HepG2 (cell line): Measurements from ENCODE around the gene USP7. TPM values are rescaled to one million over a fixed set of nuclear protein-coding genes. Genes with fewer than 3 reads are reported as not detected.

Experiments
- ESRRA ChIP-seq: sonication (generic); formaldehyde crosslinking; IDR thresholded peaks from 2 replicates; pipeline ENCODE4 v1.5.1; 2020; ENCODE audit warnings: mild to moderate bottlenecking, low read depth, missing genetic modification reagents
- IRF2 ChIP-seq: IDR thresholded peaks from 2 replicates; pipeline ENCODE4 v1.6.1; 2018; ENCODE audit warnings: missing genetic modification reagents, missing compliant biosample characterization
- PLRG1 ChIP-seq: fragments of 450-650 bp; conservative IDR thresholded peaks from 2 replicates; pipeline ENCODE4 v1.6.1; 2016
- POGZ ChIP-seq: sonication (generic); formaldehyde crosslinking; IDR thresholded peaks from 2 replicates; pipeline ENCODE4 v1.4.0; 2020; ENCODE audit warnings: mild to moderate bottlenecking, missing genetic modification reagents
- RORA ChIP-seq: sonication (generic); formaldehyde crosslinking; IDR thresholded peaks from 2 replicates; pipeline ENCODE4 v1.5.0; 2020; ENCODE audit warnings: mild to moderate bottlenecking, missing genetic modification reagents, moderate library complexity
- TOE1 ChIP-seq: sonication (generic); formaldehyde crosslinking; IDR thresholded peaks from 2 replicates; pipeline ENCODE4 v1.4.0; 2020; ENCODE audit warnings: mild to moderate bottlenecking, missing genetic modification reagents
- ZBTB38 ChIP-seq: sonication (generic); formaldehyde crosslinking; IDR thresholded peaks from 2 replicates; pipeline ENCODE4 v1.5.1; 2020; ENCODE audit warnings: mild to moderate bottlenecking, missing genetic modification reagents
- ZNF263 ChIP-seq: sonication (generic); formaldehyde crosslinking; IDR thresholded peaks from 2 replicates; pipeline ENCODE4 v1.4.0; 2020; ENCODE audit warnings: missing genetic modification reagents
- ZNF282 ChIP-seq: fragments of 450-650 bp; IDR thresholded peaks from 2 replicates; pipeline ENCODE4 v1.6.1; 2018; ENCODE audit not compliant: partially characterized antibody
- ZNF296 ChIP-seq: sonication (generic); formaldehyde crosslinking; conservative IDR thresholded peaks from 2 replicates; pipeline ENCODE4 v1.5.0; 2020; ENCODE audit warnings: mild to moderate bottlenecking, missing genetic modification reagents
- ZNF556 ChIP-seq: sonication (generic); formaldehyde crosslinking; IDR thresholded peaks from 2 replicates; pipeline ENCODE4 v1.4.0; 2020; ENCODE audit warnings: mild to moderate bottlenecking, missing genetic modification reagents, borderline replicate concordance
- ZNF670 ChIP-seq: sonication (generic); formaldehyde crosslinking; IDR thresholded peaks from 2 replicates; pipeline ENCODE4 v1.8.0; 2022; ENCODE audit warnings: mild to moderate bottlenecking, missing genetic modification reagents, borderline replicate concordance
- ZNF781 ChIP-seq: sonication (generic); formaldehyde crosslinking; IDR thresholded peaks from 2 replicates; pipeline ENCODE4 v1.5.1; 2020; ENCODE audit warnings: borderline replicate concordance, mild to moderate bottlenecking, missing genetic modification reagents; ENCODE audit errors: not compliant biosample characterization
- polyA plus RNA-seq, 8 experiments: library from polyadenylated mRNA; depleted of rRNA in 3 of 8; stranded (reverse) in 7 of 8; unstranded in 1 of 8; fragments of >200 nt; fragmentation: Illumina TruSeq in 4 of 8; extraction: Trizol in 4 of 8; gene quantifications; 2 replicates each; pipeline versions ENCODE4 v1.2.1 to v1.2.3, GENCODE V29; 2011 to 2016; ENCODE audit warnings: low read depth in 4 of 8, missing spikeins in 1 of 8, mixed read lengths in 1 of 8; ENCODE audit not compliant: insufficient read depth in 1 of 8
- total RNA-seq, 5 experiments: library from RNA; depleted of rRNA; stranded (reverse); fragments of >200 nt; fragmentation: Illumina TruSeq; extraction: Trizol; gene quantifications; 2 replicates each; pipeline ENCODE4 v1.2.3, GENCODE V29; 2016; ENCODE audit warnings: low read depth in 1 of 5
- TF ChIP-seq, protein P1 (sequence below): sonication (generic); formaldehyde crosslinking; IDR thresholded peaks from 2 replicates; pipeline ENCODE4 v1.5.0; 2020; ENCODE audit warnings: mild to moderate bottlenecking, missing genetic modification reagents, borderline replicate concordance
- TF ChIP-seq, protein P2 (sequence below): sonication (generic); formaldehyde crosslinking; IDR thresholded peaks from one replicate; pipeline ENCODE4 v1.5.1; 2020; ENCODE audit warnings: mild to moderate bottlenecking, missing genetic modification reagents; ENCODE audit errors: not compliant biosample characterization
- TF ChIP-seq, protein P3 (sequence below): sonication (generic); formaldehyde crosslinking; IDR thresholded peaks from 2 replicates; pipeline ENCODE4 v1.4.0; 2020; ENCODE audit warnings: missing genetic modification reagents

Gene USP7
- total and polyA plus RNA-seq, 2 of the 13 experiments (the other 11 are each of a cell fraction or from before 2014, with no cell fraction given): 52.5 to 173 TPM

DNA sequence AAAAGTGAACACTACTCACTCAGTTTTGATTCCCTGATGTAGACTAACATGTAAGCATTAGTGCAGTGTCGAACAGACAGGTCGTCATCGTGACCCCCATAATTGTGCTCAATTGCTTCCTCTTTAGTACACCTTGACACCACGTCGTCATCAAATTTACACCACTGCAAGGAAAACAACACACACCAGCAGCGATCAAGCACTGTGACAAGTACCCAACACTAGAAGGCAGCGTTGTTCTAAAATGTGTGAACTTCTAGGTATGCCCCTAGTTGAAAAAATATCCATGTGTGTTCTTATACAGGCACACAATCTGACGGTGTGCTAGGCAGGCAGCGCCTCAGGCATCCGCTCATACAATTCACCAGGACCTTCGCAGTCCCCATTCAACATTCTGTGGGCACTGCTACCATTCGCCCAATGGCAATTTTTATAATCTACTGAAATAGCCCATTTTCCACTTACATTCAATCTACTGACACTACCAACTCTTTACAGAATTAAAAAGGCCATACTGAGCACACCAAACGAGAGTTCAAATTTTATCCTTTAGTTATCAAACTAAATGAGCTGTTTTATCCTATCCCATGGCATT lies 58.4 kb downstream of the USP7 start (continued):
- TF ChIP-seq, protein P1, sequence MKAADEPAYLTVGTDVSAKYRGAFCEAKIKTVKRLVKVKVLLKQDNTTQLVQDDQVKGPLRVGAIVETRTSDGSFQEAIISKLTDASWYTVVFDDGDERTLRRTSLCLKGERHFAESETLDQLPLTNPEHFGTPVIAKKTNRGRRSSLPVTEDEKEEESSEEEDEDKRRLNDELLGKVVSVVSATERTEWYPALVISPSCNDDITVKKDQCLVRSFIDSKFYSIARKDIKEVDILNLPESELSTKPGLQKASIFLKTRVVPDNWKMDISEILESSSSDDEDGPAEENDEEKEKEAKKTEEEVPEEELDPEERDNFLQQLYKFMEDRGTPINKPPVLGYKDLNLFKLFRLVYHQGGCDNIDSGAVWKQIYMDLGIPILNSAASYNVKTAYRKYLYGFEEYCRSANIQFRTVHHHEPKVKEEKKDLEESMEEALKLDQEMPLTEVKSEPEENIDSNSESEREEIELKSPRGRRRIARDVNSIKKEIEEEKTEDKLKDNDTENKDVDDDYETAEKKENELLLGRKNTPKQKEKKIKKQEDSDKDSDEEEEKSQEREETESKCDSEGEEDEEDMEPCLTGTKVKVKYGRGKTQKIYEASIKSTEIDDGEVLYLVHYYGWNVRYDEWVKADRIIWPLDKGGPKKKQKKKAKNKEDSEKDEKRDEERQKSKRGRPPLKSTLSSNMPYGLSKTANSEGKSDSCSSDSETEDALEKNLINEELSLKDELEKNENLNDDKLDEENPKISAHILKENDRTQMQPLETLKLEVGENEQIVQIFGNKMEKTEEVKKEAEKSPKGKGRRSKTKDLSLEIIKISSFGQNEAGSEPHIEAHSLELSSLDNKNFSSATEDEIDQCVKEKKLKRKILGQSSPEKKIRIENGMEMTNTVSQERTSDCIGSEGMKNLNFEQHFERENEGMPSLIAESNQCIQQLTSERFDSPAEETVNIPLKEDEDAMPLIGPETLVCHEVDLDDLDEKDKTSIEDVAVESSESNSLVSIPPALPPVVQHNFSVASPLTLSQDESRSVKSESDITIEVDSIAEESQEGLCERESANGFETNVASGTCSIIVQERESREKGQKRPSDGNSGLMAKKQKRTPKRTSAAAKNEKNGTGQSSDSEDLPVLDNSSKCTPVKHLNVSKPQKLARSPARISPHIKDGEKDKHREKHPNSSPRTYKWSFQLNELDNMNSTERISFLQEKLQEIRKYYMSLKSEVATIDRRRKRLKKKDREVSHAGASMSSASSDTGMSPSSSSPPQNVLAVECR: peak; percentile 15; the same call in 1 of the 2 replicates
- TF ChIP-seq, protein P2, sequence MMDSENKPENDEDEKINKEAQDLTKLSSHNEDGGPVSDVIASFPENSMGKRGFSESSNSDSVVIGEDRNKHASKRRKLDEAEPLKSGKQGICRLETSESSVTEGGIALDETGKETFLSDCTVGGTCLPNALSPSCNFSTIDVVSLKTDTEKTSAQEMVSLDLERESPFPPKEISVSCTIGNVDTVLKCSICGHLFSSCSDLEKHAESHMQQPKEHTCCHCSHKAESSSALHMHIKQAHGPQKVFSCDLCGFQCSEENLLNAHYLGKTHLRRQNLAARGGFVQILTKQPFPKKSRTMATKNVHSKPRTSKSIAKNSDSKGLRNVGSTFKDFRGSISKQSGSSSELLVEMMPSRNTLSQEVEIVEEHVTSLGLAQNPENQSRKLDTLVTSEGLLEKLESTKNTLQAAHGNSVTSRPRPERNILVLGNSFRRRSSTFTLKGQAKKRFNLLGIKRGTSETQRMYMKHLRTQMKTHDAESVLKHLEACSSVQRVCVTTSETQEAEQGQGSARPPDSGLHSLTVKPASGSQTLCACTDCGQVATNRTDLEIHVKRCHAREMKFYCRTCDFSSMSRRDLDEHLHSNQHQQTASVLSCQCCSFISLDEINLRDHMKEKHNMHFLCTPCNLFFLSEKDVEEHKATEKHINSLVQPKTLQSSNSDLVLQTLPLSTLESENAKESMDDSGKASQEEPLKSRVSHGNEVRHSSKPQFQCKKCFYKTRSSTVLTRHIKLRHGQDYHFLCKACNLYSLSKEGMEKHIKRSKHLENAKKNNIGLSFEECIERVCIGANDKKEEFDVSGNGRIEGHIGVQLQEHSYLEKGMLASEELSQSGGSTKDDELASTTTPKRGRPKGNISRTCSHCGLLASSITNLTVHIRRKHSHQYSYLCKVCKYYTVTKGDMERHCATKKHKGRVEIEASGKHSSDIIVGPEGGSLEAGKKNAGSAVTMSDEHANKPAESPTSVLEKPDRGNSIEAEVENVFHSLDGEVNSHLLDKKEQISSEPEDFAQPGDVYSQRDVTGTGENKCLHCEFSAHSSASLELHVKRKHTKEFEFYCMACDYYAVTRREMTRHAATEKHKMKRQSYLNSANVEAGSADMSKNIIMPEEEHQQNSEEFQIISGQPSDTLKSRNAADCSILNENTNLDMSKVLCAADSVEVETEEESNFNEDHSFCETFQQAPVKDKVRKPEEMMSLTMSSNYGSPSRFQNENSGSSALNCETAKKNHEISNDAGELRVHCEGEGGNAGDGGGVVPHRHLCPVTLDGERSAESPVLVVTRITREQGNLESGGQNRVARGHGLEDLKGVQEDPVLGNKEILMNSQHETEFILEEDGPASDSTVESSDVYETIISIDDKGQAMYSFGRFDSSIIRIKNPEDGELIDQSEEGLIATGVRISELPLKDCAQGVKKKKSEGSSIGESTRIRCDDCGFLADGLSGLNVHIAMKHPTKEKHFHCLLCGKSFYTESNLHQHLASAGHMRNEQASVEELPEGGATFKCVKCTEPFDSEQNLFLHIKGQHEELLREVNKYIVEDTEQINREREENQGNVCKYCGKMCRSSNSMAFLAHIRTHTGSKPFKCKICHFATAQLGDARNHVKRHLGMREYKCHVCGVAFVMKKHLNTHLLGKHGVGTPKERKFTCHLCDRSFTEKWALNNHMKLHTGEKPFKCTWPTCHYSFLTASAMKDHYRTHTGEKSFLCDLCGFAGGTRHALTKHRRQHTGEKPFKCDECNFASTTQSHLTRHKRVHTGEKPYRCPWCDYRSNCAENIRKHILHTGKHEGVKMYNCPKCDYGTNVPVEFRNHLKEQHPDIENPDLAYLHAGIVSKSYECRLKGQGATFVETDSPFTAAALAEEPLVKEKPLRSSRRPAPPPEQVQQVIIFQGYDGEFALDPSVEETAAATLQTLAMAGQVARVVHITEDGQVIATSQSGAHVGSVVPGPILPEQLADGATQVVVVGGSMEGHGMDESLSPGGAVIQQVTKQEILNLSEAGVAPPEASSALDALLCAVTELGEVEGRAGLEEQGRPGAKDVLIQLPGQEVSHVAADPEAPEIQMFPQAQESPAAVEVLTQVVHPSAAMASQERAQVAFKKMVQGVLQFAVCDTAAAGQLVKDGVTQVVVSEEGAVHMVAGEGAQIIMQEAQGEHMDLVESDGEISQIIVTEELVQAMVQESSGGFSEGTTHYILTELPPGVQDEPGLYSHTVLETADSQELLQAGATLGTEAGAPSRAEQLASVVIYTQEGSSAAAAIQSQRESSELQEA (CRISPR knock-in tag): peak; percentile 37
- TF ChIP-seq, protein P3, sequence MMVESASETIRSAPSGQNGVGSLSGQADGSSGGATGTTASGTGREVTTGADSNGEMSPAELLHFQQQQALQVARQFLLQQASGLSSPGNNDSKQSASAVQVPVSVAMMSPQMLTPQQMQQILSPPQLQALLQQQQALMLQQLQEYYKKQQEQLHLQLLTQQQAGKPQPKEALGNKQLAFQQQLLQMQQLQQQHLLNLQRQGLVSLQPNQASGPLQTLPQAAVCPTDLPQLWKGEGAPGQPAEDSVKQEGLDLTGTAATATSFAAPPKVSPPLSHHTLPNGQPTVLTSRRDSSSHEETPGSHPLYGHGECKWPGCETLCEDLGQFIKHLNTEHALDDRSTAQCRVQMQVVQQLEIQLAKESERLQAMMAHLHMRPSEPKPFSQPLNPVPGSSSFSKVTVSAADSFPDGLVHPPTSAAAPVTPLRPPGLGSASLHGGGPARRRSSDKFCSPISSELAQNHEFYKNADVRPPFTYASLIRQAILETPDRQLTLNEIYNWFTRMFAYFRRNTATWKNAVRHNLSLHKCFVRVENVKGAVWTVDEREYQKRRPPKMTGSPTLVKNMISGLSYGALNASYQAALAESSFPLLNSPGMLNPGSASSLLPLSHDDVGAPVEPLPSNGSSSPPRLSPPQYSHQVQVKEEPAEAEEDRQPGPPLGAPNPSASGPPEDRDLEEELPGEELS (CRISPR knock-in tag): no peak
- TF ChIP-seq ZNF670 (CRISPR knock-in tag) (no peak), ZNF556 (CRISPR knock-in tag) (no peak), ZNF263 (CRISPR knock-in tag) (no peak), POGZ (CRISPR knock-in tag) (no peak), PLRG1 (no peak), ZNF296 (no peak), ZNF282 (no peak), ZNF781 (no peak), ZBTB38 (CRISPR knock-in tag) (no peak), IRF2 (CRISPR knock-in tag) (no peak), TOE1 (no peak), RORA (CRISPR knock-in tag) (no peak), ESRRA (no peak)
